ENCODE data around the gene CHRNB1. TPM values are rescaled to one million over a fixed set of nuclear protein-coding genes. Genes with fewer than 3 reads are reported as not detected.

The CHRNB1 gene
- total RNA-seq, 2 experiments from 2014 or later, result 13.2 to 13.4 TPM

DNA sequence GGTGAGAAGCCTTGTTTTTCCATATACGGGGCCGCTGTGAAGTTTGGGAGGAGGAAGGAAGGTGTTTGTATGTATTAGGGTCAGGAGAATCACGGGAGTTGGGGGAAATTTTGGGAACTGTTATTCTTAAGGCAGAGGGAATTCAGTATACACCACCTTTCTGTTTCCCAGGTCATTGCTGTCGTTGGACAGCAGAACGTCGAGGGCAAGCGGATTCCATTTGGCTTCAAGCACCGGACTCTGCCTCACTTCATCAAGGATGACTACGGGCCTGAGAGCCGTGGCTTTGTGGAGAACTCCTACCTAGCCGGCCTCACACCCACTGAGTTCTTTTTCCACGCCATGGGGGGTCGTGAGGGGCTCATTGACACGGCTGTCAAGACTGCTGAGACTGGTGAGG is 56.9 kb downstream of the CHRNB1 start:
- H3K79me2 ChIP-seq (ENCODE audit: insufficient read depth, low read depth, low read length), result no peaks in the 10 kb centered on the region
- no peak overlapping the region for H2AFZ ChIP-seq (ENCODE audit: low read length)

DNA sequence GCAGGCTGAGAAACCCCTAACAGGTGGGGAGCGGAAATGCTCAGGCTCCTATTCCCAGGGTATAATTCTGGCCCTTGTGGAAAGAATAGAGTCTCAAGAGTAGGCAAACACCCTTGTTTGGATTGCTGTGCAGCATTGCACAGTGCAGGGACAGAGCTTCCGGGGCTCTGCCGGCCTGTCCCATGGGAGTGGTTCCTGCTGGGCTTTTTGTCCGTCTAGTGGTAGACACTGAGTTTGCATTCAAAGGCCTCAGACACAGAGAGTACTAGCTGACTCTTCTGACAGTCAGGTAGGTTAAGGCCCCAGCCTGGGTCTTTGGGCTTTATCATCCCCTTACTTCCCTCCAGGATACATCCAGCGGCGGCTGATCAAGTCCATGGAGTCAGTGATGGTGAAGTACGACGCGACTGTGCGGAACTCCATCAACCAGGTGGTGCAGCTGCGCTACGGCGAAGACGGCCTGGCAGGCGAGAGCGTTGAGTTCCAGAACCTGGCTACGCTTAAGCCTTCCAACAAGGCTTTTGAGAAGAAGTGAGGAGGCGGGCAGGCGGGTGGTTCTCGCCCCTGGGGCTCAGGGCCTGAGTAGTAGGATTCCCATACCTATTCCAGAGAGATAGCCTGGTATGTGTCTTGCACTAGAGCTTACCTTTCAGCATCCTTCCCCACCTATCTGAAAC is 57.4 kb downstream of the CHRNB1 start:
- H3K4me2 ChIP-seq (ENCODE audit: low read length), result no peak overlapping the region
- H3K9me2 ChIP-seq (ENCODE audit: insufficient read depth, low read length), result no peaks in the 10 kb centered on the region
- TF ChIP-seq CTCF (conservative IDR thresholded peaks at IDR 0.05; ENCODE audit: low read length) (no peak), EZH2phosphoT487 (IDR thresholded peaks at IDR 0.05; ENCODE audit: borderline replicate concordance, low read depth, low read length) (no peak)
- no peaks in the 10 kb centered on the region for H3K4me1 ChIP-seq (ENCODE audit: insufficient read depth, low read length, poor library complexity, severe bottlenecking)
- peaks cover 95% of the 10 kb centered on the region for H3K36me3 ChIP-seq (ENCODE audit: insufficient read depth, low read length)
- DNase-seq (ENCODE audit: low spot score), result no peak
- H4K20me1 ChIP-seq (ENCODE audit: insufficient read depth, low read length), result no peaks in the 10 kb centered on the region
- no peaks in the 10 kb centered on the region for H3K79me2 ChIP-seq (ENCODE audit: insufficient read depth, low read depth, low read length)
- CTCF ChIA-PET (ENCODE audit: unreplicated experiment), result no interaction called here
- intact Hi-C loops (cut with micrococcal nuclease; ENCODE audit: unreplicated experiment), result no loop called here
- H3K4me3 ChIP-seq (ENCODE audit: low read depth, low read length, poor library complexity, severe bottlenecking), result no peak overlapping the region
- POLR2A ChIA-PET, result no interaction called here
- no peak overlapping the region for H2AFZ ChIP-seq (ENCODE audit: low read length)
- no peaks in the 10 kb centered on the region for H3K9me3 ChIP-seq (ENCODE audit: low read length)
- H3K27ac ChIP-seq (ENCODE audit: low read depth, low read length, poor library complexity, severe bottlenecking), result no peak overlapping the region
- no TSS peak for BruUV-seq (replicated peaks)

More for the DNA sequence above, 56.9 kb downstream of the CHRNB1 start:
- DNase-seq (ENCODE audit: low spot score), result no peak
- no TSS peak for BruUV-seq (replicated peaks)
- ChIA-PET CTCF (ENCODE audit: unreplicated experiment) (no interaction called here), POLR2A (no interaction called here)
- no peak overlapping the region for H3K4me2 ChIP-seq (ENCODE audit: low read length)
- H3K4me3 ChIP-seq (ENCODE audit: low read depth, low read length, poor library complexity, severe bottlenecking), result no peak overlapping the region
- no peaks in the 10 kb centered on the region for H3K4me1 ChIP-seq (ENCODE audit: insufficient read depth, low read length, poor library complexity, severe bottlenecking)
- intact Hi-C loops (cut with micrococcal nuclease; ENCODE audit: unreplicated experiment), result no loop called here
- no peak for TF ChIP-seq EZH2phosphoT487 (IDR thresholded peaks at IDR 0.05; ENCODE audit: borderline replicate concordance, low read depth, low read length)
- no peak for TF ChIP-seq CTCF (conservative IDR thresholded peaks at IDR 0.05; ENCODE audit: low read length)
- H4K20me1 ChIP-seq (ENCODE audit: insufficient read depth, low read length), result no peaks in the 10 kb centered on the region
- H3K9me2 ChIP-seq (ENCODE audit: insufficient read depth, low read length), result no peaks in the 10 kb centered on the region
- no peaks in the 10 kb centered on the region for H3K9me3 ChIP-seq (ENCODE audit: low read length)
- peaks cover 95% of the 10 kb centered on the region for H3K36me3 ChIP-seq (ENCODE audit: insufficient read depth, low read length)
- no peak overlapping the region for H3K27ac ChIP-seq (ENCODE audit: low read depth, low read length, poor library complexity, severe bottlenecking)

DNA sequence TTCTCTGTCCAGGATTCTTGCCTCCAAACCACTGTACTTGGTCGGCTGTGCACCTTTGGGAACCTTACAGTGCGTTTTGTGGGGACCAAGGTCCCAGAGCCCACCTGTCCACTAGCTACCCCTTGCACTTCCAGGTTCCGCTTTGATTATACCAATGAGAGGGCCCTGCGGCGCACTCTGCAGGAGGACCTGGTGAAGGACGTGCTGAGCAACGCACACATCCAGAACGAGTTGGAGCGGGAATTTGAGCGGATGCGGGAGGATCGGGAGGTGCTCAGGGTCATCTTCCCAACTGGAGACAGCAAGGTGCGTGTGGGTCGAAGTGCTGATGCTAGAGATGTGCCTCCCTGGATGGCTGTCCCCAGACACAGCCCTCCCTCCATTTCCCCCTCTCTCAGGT is 58.1 kb downstream of the CHRNB1 start:
- intact Hi-C loops (cut with micrococcal nuclease; ENCODE audit: unreplicated experiment), result no loop called here
- no peak for DNase-seq (ENCODE audit: low spot score)
- peaks cover 95% of the 10 kb centered on the region for H3K36me3 ChIP-seq (ENCODE audit: insufficient read depth, low read length)
- no peaks in the 10 kb centered on the region for H3K79me2 ChIP-seq (ENCODE audit: insufficient read depth, low read depth, low read length)
- H3K9me2 ChIP-seq (ENCODE audit: insufficient read depth, low read length), result no peaks in the 10 kb centered on the region
- BruUV-seq (replicated peaks), result no TSS peak
- H3K4me3 ChIP-seq (ENCODE audit: low read depth, low read length, poor library complexity, severe bottlenecking), result no peak overlapping the region
- CTCF ChIA-PET (ENCODE audit: unreplicated experiment), result no interaction called here
- POLR2A ChIA-PET, result no interaction called here
- no peaks in the 10 kb centered on the region for H3K4me1 ChIP-seq (ENCODE audit: insufficient read depth, low read length, poor library complexity, severe bottlenecking)
- H2AFZ ChIP-seq (ENCODE audit: low read length), result no peak overlapping the region
- no peak overlapping the region for H3K27ac ChIP-seq (ENCODE audit: low read depth, low read length, poor library complexity, severe bottlenecking)
- H3K4me2 ChIP-seq (ENCODE audit: low read length), result no peak overlapping the region
- TF ChIP-seq EZH2phosphoT487 (IDR thresholded peaks at IDR 0.05; ENCODE audit: borderline replicate concordance, low read depth, low read length) (no peak), CTCF (conservative IDR thresholded peaks at IDR 0.05; ENCODE audit: low read length) (peak; percentile 51)
- H4K20me1 ChIP-seq (ENCODE audit: insufficient read depth, low read length), result no peaks in the 10 kb centered on the region
- no peaks in the 10 kb centered on the region for H3K9me3 ChIP-seq (ENCODE audit: low read length)

All from OCI-LY7 (cell line).